GM18517 (cell line): Measurements from ENCODE around the gene MRPS18A.
A peak's percentile ranks its signal among the peaks of the same experiment; 100 is the strongest.

Experiments
- ATAC-seq: cut with Tn5 transposase; IDR thresholded peaks from one replicate; pipeline ENCODE4 v1.9.1; 2021; ENCODE audit warnings: mild to moderate bottlenecking, moderate library complexity; ENCODE audit not compliant: unreplicated experiment

MRPS18A gene

GRCh38 chr6:43687437-43688347 lies at the start of gene MRPS18A:
TSS of gene MRPS18A (minus strand) at chr6:43687791. CDS start at chr6:43687779, 12 bp downstream.
- ATAC-seq: peak; percentile 78

- no peak for ATAC-seq
Measured at GRCh38 chr6:43736844-43737243, 49.3 kb upstream of the MRPS18A start.

DNA sequence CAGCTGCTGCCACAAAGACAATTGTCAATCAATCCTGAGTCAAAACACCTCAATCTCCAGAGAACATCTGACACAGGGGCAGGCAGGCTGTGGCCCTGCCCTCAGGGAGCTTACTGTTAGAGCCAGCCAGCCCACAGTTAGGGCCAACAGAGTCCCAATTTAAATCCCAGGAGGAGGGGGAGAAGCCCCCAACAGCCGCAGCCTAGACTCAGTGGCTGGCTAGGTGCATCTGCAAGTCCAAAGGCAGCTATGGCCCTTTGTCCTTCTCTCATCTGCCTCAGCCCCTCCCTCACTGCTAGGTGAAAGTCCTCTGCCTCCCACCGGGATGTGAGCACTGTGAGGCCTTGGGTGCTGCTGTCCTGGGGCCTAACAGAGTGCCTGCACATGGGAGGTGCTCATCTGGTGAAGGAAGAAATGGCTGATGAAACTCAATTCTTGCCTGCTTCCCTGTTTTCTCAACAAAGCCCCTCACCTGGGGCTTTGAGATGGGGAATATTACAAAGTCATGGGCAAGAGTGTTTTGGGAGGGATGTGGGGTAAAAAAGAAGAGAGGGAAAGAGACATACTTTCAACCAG lies 48.7 kb upstream of the MRPS18A start:
- no peak for ATAC-seq

DNA sequence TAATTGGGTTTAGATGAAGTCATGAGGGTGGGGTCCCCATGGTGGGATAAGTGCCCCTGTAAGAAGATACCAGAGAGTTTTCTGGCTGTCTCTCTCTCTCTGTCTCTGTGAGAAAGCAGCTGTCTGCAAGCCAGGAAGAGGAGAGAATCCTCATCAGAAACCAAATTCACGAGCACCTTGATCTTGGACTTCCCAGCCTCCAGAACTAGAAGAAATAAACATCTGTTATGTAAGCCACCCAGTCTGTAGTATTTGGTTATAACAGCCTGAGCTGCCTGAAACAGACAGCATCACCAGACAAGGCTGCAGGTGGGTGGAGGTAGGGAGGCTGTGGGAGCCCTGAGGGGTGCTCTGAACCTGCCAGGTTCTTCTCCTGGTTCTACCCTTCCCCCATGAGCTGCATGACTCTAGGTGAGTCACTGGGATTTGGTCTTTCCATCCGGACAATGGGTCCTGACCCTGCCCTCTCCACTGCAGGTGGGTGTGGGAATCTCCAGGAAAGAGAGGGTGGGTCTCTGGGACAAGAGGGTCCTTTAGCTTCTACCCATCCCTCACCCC lies 48.1 kb upstream of the MRPS18A start:
- ATAC-seq: no peak

GRCh38 chr6:43734294-43734665 lies 46.7 kb upstream of the MRPS18A start:
- no peak for ATAC-seq

DNA sequence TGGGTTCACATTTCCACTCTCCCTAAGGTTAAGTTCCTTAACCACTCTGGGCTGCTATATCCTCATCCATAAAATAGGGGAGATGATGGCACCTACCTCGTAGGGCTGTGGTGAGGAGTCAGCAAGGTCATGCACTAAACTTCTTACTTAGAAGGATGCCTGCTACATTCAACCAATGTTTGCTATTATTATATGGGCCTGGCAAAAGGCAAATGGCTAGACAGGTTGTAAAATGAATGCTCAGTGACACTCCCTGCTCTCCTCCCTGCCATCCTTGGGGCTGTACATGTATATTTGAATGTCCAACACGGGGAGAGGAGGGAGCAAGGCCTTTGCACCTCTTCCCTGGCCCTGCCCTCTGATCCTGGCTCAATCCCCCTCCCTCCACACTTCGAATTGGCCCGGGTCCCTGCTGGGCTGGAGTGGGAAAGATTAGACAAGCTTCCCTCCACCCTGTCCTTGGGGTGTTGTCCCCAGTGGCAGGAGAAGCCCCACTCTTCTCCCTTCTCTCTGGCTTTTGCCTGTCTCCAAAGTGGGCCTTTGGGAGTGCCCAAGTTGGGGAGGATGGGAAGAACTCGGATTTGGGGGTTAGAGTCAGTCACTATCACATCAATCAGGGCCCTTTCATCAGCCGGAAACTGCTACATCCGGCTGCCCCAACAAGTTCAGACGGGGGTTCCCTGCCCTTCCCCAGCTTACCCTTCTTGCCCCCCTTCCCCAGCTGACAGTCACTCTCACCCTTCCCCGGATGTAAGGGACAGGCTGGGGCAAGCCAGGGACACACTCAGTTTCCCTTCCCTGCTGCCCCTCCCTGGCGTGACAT lies 46.1 kb upstream of the MRPS18A start:
- ATAC-seq: peak; percentile 72

- no peak for ATAC-seq
Measured at GRCh38 chr6:43730634-43731033, 43.0 kb upstream of the MRPS18A start.

- no peak for ATAC-seq
Measured at GRCh38 chr6:43729537-43729936, 41.9 kb upstream of the MRPS18A start.

DNA sequence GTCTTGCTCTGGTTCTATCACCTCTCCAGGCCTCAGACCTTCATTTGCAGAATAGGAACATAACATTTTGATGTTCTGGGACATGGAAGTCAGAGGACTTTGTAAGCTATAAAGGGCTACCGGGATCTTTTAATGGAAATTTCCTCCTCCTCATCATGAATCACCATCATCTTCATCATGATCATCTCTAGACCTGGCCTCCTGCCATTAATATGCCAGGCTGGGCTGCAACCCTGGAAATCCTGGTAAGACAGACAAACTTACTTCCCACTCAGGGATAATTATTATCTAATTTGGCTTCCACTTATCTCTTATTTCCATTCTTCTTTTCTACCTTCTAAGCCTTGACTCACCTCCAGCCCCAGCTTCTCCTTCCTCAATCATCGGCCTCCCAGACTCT lies 41.0 kb upstream of the MRPS18A start:
- ATAC-seq: no peak

DNA sequence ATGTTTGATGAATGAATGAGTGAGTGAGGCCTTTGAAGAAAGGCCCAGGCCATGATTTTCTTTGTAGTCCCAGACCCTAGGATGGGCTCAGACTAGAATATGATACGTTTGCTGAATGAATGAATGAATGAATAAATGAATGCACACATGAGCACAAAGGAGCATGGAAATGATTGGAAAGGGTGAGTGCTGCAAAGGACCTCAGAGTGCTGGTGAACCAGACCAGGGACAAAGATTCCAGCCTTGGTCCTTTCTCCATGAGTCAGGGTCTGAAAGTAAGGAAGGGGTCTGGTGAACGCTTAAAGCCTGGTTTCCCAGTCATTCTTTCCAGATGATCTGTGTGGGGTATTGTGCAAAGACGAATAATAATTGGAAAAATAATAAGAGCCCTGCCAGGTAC lies 40.0 kb upstream of the MRPS18A start:
- no peak for ATAC-seq

DNA sequence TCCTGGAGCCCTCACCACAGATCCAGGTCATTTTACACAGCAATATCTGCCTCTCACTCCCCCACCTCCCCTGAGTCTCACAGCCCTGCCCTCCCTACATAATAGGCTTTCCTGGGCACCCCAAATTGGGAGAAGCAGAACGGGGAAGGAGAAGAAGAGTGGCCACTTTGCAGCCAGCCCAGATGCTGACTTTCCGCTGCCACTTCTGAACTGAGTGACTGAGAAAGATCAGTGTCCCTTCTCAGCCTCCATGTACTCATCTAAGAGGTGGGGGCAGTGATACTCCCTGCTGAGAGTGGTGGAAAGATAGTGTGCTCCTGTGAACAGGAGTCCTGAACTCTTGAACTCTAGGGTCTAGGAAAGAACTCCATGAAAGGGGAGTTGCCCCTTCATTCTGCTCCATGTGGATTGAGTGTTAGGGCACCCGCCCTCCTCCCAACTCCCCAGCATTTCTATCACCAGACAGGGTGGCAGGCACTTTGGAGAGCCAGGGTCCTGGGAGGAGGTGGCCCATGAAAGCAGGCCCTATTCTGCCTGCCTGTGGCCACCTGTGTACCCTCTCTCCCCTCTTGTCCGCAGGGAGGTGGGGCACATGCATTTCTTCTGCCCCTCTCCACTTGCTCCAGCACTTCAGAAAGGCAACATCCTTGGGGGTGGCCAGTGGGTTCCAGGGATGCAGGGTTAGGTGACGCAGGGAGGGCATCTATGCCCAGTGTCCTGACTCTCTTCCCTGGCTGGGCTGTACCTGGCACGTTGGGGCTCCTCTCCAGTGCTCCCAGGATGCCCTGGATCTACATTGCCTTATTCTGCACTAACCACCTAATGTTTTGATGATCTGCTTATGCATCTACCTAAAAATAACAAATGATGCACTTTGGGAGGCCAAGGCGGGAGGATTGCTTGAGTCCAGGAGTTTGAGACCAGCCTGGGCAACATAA lies 38.3 kb upstream of the MRPS18A start:
- no peak for ATAC-seq

DNA sequence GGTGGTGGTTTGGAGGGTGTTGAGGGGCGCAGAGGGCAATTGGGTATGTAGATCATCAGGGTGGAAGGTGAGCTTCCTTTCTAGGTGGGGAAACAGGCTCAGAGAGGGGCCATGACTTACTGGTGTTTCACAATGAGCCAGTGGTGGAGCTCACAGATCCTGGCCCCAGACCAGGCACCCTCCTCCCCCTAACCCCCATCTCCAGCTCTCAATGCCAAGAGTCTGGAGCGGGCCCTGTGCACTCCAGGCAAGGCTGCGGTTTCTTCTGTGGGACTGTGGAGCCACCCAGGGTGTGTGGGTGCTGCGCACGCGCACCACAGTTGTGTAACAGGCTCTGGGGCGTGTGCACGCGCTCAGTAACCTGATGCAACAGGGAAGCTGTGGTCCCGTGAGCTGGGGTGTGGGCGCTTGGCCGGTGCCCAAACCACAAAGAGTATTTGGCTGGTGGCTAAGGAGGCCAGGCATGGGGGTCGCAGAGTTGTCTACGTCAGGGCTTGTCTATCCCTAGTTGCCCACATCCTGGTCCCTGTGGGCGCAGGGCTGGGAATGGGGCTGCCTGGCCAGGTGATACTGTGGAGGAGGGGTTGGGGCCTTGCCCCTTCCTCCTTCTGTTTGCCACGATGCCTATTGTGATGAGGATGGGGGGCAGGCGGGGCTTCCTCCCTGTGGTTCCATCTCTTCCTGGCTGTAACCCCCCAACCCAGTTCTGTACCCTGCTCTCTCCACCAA lies 37.5 kb upstream of the MRPS18A start:
- peak; percentile 67 for ATAC-seq

GRCh38 chr6:43724354-43724753 lies 36.8 kb upstream of the MRPS18A start:
- ATAC-seq: no peak

- peak; percentile 63 for ATAC-seq
Measured at GRCh38 chr6:43723737-43724295, 36.2 kb upstream of the MRPS18A start.

GRCh38 chr6:43722920-43723545 lies 35.4 kb upstream of the MRPS18A start:
- ATAC-seq: no peak

- no peak for ATAC-seq
Measured at GRCh38 chr6:43720999-43721398, 33.4 kb upstream of the MRPS18A start.

DNA sequence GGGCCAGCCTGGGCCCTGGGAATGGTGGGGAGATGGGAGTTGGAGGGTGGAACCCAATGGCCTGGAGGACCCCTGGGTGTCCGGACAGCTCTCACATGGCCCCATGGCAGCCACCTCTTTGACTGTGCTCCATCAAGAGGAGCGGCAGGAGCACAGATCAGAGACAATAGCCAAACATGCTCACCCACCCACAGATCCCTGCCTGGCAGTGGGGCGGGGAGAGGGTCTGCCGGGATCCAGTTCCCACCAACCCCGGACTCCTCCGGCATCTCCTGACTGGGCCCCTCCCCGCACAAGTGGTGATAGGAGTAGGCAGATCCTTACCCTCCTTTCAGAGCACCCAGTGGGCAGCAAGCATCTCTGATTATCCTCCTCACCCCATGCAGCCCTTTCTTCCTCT lies 31.9 kb upstream of the MRPS18A start:
- no peak for ATAC-seq

- ATAC-seq: no peak
Measured at GRCh38 chr6:43718387-43719105, 31.0 kb upstream of the MRPS18A start.
